Ramos (cell line): ENCODE results near the gene ACOT7.

Experiments used
- in situ Hi-C: fragments of 300-500 bp; cut with MboI; formaldehyde crosslinking; loops from one replicate; pipeline ENCODE4 v1.14.3; 2022; ENCODE audit warnings: low sequenced_read_pairs; ENCODE audit not compliant: unreplicated experiment

ACOT7 gene

DNA sequence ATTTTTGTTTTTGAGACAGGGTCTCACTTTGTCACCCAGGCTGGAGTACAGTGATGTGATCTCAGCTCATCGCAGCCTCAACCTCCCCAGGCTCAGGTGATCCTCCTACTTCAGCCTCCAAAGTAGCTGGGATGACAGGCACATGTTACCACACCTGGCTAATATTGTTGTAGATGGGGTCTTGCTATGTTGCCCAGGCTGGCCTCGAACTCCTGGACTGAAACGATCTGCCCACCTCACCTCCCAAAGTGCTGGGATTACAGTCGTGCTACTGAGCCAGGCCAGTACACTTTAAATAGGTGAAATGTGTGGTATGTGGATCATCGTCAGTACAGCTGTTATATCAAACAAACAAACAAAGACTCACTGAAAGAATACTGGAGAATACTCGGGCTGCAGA, 97.7 kb downstream of the ACOT7 start:
- in situ Hi-C loops, result no loop called here

DNA sequence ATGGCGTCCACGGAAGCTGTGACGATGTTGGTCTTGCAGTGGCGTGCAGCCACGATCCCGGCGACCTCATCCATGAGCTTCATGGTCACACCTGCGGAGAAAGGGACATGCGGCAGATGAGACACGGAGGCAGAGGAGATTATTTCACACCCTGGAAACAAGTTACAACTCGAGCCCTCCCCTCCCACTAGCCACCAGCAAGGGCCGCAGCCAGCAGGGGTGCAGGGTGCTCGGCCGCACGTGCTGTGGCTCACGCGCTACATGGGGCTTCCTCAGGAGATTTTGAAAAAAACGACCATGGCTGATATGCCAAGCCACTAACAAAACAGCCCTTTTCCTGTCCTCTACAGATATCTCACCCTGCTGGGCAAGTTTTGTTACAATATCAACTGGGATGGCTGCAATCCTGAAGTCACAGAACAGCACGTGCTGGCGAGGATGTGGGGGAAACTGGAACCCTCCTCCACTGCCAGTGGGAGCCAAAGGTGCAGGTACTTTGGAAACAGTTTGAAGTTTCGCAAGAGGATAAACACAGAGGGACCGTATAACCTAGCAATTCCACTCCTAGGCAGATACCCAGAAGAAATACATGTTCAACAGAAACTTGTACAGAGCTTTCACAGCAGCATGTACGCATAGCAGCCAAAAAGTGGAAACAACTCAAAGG, 98.5 kb downstream of the ACOT7 start:
- in situ Hi-C loops, result no loop called here

DNA sequence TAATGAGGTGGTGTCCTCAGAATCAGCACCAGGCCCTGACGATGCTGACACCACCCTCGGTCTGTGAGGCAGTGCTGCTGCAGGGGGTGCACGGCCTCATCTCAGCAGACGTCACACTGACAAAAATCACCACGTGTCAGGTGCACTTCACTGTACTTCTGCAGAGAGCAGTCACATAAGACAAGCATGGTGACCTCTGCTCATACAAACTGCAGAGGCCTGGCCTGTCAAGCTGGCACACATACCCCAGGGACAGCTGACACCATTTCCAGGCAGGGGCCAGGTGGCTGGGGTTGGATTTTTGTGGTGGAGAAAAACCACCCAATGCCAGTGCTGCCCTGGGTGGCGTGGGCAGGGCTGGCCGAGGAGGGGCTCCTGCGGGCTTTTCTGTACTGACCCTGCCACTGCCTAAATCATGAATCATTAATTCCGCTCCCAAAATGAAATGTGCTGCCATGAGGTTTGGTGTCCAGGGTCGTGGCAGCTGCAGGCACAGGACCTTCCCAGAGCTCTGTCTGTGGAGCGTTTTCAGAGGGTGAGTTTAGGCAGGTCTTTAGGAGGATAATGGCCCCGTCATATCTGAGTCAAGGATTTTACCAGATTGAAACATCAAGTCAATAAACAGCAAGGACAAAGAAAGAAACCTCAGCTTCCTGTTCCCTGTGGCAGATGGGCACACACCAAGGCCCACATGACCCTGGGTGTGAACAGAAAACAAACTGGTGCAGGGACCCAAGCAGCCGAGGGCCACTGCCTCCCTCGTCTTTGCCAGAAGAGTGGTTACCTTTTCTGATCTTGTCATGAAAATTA, 99.3 kb downstream of the ACOT7 start:
- in situ Hi-C loops, result no loop called here

DNA sequence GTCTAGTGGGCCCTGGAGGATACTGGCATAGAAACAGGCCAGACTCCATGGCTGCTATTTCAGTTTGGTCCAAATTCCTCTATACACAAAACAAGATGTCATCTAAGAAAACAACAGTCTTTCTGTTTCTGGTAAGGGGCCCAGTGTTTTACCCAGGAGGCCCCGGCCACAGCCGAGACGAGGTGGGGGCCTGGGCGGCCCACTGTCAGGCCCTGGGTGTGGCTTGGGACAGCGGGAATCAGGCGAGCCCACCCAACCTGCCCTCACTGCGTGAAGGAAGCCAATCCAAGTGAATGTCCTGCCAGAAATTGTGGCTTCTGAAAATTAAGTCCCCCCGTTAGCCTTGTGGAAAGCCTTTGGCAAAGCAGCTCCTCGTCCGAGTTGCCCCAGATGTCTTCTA, 101.5 kb downstream of the ACOT7 start:
- in situ Hi-C loops, result no loop called here

DNA sequence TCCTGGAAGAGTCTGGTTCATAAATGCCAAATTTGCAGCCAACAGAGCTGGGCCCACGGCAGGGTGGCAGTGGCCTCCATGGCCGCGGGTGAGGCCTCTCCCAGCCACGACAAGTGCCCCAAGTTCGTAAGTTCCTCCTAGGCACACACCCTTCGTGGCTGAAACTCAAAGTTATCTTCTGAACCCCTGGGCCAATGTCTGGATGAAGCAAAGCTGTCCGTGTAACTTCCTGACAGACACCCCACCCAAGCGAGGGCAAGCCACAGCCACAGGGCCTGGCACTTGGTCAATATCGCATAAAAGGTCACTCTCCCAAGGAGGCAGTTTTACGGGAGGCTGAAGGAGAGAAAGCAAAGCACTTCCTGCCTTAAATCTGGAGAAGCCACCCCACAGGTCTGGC, 104.9 kb downstream of the ACOT7 start:
- in situ Hi-C loops, result no loop called here

DNA sequence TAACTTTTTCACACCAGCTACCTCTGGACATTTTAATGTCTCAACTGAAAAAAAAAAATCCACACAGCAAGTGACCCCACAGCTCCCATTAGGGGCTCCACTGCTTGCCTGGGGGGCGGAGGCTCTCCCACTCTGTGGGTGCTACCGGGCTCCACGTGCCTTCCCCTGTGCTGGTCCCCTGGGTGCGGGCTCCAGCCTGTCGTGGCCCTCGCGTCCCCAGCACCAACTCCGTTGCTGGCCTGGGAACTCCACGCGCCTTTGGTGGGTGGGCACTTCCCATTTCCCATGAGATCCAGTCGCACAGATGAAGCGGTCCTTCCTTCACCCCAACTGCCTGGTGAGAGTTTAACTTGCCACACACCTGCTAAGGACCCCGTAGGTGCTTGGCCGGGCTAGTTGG, 105.5 kb downstream of the ACOT7 start:
- in situ Hi-C loops, result no loop called here

DNA sequence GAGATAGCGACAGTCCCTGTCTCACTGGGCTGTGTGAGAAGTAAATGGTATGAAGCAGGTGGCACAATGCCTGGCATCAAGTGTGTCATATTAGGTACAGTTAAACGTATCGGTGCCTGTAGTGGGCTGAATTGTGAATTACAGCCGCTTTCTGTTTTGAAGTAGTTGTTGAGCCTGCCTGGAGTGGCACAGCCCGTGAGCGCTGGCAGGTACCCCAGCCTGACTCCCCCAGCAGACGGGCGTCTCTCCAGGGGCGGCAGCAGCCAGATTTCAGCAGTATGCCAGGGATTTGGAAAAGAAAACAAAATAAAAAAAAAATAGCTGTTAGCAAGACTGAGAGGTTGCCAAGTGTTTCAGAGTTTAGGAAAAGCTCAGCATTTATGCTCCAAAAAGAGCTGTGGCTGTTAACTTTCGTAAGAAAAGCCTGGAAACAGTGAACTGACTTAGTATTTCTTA, 106.1 kb downstream of the ACOT7 start:
- in situ Hi-C loops, result no loop called here

DNA sequence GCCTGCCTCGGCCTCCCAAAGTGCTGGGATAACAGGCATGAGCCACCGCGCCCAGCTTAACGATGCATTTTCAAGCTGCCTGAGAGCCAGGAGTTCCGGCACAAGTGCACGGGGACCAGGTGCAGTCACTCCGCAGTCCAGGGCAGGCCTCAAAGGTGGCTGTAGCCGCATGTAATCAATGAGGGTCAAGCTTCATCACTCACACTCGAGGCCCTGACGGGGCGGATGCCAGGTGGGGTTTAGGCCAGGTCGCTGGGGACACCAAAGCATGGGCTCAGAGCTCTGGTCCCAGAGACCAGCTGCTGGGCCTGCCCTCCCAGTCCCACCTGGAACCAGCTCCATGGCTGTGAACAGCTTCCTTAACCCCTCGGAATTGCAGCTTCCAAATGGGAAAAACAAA, 106.5 kb downstream of the ACOT7 start:
- in situ Hi-C loops, result no loop called here

DNA sequence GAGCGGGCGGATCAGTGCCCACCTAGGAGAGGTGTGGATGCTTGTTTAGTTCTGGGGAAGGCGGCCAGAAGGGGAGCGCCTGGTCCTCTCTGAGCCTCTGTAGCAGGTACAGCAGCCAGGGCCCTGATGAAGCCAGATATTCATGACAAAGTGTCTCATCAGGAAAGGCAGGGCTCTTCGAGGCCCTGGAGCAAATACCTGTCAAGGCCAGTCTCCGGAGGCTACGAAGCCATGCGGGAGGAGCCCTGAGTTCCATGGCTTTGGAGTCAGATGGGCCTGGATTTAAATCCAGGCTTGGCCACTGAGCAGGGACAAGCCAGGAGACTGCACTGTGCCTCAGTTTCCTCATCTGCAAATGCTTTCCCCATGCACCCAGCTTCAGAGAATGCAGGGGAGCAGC, 107.3 kb downstream of the ACOT7 start:
- in situ Hi-C loops, result no loop called here

DNA sequence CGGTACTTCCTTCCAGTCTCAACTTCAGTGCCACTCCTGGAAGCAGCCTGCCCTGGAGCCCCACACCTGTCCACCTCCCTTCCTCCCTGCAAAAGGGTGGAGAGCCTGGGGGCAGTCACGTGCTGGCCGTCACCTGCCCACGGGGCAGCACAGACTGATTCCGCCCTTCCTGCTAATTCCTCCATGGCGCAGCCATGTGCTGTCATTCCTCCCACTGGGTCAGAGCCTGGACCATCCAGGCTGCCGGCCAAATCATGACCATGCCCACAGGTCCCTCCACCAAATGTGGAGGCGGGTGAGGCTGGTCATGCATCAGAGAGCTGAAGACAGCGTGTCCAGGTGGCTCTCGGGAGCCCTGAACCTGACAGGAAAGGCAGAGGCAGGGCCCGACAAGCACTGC, 108.2 kb downstream of the ACOT7 start:
- in situ Hi-C loops, result no loop called here

DNA sequence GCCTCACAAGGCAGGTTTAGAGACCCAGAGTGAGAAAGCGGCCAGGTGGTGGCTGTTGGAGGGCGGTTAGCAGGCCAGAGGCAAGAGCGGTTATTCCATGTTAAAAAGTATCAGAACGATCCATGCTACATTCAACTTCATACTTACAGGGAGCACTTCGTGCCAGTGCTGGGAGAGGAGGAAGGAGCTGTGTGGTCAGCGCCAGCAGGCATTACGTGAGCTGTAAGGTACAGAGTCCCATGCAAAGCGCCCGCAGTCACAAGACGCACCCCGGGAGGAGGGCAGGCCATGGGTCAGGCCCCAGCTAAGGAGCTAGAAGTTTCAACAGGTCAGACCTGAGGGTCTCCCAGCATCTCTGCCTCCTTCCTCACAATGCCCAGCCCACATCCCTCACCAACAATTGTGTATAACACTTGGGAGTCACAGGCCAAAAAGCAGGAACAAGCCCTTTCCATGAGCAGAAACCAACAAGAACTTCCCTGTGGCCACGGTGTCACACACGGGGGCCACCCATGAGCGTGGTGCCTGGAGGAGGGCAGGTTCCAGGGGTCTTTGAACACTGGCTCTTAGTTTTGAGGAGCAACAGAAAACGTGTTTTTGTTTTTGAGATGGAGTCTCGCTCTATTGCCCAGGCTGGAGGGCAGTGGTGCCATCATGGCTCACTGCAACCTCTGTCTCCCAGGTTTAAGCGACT, 110.8 kb downstream of the ACOT7 start:
- in situ Hi-C loops, result no loop called here

DNA sequence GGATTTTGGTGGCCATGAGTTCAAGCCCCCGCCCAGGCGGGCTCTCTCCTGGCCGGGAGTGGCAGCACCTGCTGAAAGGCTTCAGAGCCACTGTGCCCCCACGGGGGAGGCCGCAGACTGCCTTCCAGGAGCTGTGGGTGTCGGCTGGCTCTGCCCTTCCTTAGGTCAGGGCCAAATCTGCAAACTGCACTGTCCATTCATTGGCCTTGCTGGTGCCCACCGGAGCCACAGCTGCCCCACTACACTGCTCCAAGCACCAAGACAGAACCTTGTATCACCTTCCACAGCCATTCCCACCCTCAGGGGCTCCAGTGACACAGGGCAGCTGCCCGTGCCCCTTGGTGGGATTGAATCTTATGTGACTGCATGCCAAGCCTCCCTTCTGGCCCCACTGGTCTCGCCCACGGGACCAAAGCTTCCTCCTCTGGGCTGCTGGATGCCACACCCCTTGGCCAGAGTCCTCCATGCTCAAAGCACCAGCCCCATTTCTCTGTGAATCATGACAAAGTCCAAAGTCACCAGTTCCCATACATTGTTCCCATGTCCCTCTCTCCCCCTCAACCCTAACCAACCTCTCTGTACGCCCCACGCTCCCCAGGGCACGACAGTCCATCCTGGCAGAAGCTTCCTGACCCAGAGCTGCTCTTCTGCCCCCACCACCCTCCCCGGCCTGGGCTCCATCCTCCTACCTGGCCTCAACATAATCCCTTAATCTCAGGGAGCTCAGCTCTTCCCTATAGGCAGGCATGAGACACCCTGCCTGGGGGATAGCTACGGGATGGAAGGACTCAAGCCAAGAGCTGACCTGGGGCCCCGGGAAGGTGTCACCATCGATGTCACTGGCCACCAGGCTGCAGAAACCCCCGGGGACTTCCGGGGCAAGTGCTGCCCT, 111.8 kb downstream of the ACOT7 start:
- in situ Hi-C loops, result no loop called here

DNA sequence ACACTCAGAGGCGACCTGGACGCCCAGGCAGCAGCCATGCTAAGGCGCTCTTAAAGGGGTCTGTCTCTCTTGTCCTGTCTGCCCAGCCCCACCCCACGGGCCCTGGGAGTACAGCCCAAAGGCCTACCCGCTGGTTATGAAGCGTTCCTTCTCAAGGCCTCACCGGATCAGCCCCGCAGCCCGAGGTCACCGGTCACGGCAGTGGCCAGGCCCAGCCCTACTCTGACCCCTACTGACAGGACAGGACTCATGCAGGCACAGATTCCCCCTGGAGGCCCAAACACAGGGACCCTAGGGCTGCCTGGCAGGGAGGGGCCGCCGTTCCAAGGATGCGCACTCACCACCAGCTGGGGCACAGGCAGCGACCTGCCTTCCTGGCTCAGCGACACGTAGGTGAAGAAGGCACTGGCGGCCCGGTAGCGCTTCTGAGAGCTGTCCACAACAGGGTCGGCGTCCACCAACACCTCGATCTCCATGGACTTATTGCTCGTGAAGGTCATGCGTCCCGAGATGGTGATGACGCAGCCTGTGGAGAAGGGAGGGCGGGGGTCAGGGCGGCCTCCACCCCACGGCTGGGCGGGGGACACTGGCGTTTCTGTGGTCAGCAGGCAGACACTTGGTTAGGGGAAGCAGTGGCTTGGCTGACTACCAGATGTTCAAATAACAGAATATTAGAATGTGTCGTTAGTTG, 112.7 kb downstream of the ACOT7 start:
- in situ Hi-C loops, result no loop called here

DNA sequence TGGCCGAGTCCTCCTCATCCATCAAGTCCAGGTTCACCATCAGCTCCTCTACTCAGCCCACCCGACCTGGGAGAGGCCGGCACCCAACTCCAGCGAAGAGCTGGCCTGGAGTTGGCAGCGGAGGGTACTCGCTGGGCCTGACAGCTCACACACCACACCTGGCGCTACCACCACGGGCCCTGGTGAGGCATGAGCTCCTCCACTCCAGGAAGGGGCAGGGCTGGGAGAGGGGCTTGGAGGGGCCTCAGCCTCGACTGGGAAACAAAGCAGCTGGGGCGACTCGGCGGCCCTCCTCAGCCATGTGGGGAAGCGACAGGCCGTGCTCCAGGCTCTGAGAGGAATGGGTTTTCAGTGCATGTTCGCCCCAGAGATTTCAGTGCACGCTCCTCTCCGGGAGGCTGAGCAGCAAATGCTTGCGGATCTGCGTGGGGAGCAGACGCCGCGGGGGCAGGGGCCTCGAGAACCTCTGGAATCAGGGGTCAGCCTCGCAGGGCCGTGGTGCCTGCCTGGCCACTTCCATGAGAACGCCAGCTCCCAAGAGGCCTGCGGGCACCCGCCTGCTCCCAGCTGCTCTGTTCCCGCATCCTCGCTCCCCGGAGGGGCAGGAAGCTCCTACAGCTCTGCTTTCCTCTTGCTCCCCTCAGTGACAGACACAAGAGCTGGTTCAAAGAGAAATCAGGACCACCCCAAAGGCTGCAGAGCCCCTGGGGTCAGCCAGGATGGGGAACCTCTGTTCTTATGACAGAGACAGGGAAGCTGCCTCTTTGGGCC, 113.8 kb downstream of the ACOT7 start:
- in situ Hi-C loops, result no loop called here

DNA sequence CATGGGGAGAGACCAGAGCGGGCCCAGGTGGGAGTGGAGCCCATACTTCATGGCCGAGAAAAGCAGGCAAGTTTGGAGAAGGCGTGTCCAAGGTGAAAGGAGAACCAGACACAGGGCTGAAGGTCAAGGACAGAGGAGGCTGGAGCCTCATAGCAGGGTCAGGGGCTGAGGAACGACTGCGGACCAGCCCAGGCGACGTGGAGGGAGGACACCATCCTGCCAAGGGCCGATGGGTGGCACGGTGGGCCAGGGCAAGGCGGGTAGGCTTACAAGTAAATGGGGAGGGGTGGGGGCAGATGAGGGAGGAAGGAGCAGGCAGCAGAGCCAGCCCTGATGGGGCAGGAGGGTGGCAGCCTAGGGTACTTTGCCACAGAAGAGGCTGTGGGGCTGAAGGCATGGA, 114.5 kb downstream of the ACOT7 start:
- in situ Hi-C loops, result no loop called here

DNA sequence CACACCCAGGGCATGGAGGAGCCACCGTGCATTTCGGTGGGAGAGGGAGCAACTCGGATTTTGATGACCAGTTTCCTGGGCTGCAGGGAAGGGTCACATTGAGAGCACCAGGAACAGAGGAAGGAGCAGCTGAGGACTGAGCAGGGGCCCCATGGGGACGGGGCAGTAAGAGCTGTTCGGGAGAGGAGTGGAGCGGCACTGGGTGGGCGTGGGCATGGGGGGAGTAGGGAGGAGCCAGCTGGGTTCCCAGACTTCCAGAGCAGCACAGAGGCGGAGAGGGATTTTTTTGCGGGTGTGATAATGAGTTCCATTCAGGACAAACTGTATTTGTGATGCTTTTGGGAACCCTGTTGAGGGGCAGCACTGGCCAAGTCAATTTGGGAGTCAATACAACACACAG, 115.3 kb downstream of the ACOT7 start:
- in situ Hi-C loops, result no loop called here

DNA sequence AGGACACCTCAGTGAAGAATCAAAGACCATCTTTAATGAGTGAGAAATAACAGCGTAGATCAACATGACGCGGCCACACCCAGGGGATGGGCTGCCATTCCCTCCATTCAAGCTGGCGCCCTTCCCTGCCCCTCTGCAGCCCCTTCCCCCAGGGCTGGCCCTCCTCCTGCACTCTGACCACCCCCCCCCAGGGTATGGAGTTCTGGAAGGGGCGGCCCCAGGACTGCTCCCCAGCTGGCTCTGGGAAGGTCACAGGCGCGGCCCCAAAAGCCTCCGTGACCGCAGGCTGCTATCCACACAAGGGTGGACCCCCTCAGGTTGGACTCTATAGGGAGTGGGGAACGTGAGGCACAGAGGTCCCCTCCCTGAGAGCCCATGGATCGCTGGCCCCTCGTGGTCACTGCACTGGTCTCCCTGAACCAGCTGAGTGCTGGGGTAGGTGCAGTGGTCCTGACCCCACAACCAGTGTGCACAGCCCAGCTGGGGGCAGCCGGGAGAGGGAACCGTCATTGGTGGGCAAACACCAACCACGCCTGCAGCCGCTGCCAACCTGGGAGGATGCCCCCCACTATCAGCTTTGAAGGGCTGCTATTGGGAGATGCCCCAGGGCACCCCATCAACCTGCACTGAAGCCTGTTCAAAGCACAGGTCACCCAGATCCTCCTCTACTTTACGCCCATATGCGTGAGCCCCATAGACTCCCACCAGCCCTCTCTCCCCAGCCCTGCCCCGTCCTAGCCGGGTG, 116.6 kb downstream of the ACOT7 start:
- in situ Hi-C loops, result no loop called here
